Measurements from ENCODE around the gene SETDB2.

The SETDB2 gene

GRCh38 chr13:49435992-49436391 is 8.1 kb upstream of the SETDB2 start:
- no peak for DNase-seq

GRCh38 chr13:49436890-49437289 is 7.2 kb upstream of the SETDB2 start:
- DNase-seq: peak in 3 of 14 donors; percentile 4 to 13 (median 8)

DNA sequence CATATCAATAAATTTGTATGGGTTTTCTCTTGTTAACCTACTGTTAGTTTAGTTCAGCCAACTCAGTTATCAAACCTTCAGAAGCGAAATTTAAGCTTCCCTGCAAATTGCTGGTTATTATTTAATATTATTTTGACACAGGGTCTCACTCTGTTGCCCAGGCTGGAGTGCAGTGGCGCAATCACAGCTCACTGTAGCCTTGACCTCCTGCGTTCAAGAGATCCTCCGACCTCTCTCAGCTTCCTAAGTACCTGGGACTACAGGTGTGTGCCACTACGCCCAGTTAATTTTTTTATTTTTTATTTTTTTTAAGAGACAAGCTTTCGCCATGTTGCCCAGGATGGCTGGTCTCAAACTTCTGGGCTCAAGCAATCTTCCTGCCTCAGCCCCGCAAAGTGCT is 6.4 kb upstream of the SETDB2 start:
- no peak for DNase-seq

DNA sequence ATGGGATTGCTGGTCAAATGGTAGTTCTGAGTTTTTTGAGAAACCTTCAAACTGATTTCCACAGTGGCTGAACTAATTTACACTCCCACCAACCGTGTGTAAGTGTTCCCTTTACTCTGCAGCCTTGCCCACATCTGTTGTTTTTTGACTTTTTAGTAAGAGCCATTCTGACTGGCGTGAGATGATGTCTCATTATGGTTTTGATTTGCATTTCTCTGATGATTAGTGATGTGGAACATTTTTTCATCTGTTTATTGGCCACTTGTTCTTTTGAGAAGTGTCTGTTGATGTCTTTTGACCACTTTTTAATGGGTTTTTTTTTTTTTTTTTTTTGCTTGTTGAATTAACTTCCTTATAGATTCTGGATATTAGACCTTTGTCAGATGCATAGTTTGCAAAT is 4.5 kb upstream of the SETDB2 start:
- DNase-seq: no peak

DNA sequence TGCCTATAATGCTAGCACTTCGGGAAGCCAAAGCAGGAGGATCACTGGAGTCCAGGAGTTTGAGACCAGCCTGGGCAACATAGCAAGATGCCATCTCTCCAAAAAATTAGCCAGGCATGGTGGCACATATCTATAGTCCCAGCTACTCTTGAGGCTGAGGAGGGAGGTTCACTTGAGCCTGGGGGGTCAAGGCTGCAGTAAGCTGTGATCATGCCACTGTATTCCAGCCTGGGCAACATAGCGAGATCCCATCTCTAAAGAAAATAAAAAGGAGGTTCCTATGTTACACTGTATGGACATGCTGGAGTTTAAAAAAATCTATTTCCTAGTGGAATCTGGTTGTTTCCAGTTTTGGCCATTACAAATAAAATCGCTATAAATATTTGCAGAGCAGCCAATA is 2.8 kb upstream of the SETDB2 start:
- DNase-seq: no peak

GRCh38 chr13:49441846-49442245 is 2.2 kb upstream of the SETDB2 start:
- DNase-seq: no peak

DNA sequence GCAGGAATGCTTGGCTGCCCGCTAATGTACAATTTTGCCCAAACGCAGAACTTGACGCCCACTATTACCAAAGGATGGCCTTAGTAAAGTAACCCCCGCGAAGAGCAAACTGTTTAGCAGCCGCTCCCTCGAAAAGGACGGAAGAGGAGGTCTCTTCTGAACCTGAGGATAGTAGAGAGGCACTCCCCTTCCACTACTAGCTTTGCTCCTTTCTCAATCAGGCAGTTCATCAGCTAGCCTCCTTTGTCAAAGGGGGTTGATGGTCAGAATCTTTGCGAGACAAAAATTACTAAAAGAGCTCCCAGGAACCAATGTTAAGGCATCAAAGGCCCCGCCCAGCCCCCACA is 744 bp upstream of the SETDB2 start:
- peak in 4 of 14 donors; percentile 49 to 70 (median 60) for DNase-seq

GRCh38 chr13:49444524-49445395 is 686 bp downstream of the SETDB2 start:
- peak in 3 of 14 donors; percentile 18 to 59 (median 52) for DNase-seq

DNA sequence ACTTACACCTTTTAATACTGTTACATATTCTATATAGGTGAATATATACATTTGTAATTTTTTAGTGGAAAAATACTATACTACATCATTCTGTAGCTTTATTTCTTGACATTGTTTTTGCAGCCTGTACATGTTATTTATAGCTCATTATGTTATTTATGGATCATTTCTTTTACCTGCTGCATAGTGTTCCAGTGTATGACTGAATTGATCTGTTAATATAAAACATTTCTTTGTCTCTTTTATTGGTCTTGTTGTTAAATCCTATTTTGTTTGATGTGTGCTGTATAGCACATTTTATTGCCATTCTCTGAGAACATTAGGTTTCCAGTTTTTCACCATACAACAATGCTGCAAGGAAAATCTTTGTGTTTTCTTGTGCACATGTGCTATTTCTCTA is 2.4 kb downstream of the SETDB2 start:
- no peak for DNase-seq

DNA sequence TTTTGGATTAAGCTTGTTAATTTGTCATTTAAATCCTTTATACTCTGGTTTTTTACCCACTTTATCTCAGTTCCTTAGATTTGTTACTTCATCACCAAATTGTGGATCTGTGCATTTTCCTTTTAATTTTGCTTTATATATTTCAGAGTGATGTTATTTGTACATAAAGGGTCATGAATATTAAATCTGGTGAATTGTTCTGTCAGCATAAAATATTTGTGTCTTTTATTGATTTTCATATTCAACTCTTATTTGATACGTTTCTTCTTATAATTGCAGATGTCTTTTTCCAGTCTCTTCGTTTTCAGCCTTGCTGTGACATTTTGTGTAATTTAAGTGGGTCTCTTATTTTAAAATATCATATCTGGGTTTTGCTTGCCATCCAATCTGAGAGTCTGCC is 4.7 kb downstream of the SETDB2 start:
- DNase-seq: no peak

- DNase-seq: no peak
Measured at GRCh38 chr13:49450105-49450819, 6.2 kb downstream of the SETDB2 start.

DNA sequence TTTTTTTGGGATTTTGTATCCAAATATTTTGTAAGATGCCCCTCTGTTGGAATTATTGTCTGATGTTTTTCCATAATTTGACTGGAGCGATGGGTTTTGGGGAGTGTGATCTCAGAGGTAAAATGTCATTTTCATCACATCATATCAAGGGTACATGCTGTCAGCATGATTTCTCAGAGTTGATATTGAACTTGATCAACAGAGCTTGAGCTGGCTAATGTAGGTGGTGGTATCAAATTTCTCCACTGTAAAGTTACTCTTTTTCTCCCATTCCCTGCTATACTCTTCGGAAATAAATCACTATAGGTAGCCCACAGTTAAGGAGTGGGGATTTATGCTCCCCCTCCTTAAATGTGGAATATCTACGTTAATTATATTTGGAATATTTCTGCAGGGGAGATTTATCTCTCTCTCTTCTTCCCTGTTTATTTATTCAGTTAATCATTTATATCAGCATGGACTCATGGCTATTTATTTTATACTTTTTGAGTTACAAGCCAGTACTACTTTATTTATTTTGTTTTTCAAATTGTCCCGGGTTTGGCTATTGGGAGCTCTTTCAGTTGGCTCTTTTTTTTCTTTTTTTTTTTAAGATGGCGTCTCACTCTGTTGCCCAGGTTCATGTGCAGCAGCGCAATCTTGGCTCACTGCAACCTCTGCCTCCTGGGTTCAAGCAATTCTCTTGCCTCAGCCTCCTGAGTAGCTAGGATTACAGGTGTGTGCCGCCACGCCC is 8.8 kb downstream of the SETDB2 start:
- DNase-seq: no peak

- no peak for DNase-seq
Measured at GRCh38 chr13:49453465-49453864, 9.4 kb downstream of the SETDB2 start.

DNA sequence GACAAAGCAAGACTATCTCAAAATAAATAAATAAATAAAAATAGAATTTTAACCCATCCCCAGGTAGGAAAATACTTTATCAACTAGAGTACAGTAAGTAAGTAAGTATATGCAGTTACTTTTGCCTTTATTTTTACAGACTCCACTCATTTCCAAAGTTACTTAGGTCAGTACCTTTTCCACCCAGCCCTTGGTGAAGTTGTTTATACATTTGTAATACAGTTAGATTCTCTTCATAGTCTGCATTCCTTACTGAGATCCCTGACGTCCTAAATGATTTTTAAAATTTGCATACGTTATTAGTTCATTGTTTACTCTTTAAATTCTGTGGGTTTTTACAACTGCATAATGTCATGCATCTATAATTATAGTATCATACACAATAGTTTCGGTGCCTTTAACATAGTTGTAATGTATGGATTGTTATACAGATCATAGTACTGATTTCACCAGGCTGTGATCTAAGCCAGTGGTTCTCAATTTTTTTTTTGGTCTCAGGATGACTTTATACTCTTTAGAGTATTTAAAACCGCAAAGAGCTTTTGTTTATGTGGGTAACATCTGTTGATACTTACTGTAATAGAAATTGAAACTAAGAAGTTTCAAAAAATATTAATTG is 10.4 kb downstream of the SETDB2 start:
- DNase-seq: no peak

DNA sequence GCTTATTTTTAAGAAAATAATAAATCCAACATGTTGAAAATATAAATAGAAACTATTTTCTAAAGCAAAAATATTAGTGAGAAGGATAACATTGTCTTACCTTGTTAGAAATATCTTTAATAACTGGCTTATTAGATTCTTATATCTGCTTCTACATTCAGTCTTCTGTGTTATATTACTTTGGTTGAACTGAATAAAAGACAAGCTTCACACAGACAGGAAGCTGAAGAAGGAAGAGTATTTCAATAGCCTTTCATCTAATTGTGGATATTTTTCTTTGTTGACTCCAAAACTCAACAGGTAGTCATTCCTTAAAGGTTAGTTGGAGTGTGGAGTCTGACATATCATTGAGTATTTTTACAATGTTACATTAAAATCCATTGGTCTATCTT is 10.9 kb downstream of the SETDB2 start:
- DNase-seq: no peak

- no peak for DNase-seq
Measured at GRCh38 chr13:49456156-49456555, 12.1 kb downstream of the SETDB2 start.

DNA sequence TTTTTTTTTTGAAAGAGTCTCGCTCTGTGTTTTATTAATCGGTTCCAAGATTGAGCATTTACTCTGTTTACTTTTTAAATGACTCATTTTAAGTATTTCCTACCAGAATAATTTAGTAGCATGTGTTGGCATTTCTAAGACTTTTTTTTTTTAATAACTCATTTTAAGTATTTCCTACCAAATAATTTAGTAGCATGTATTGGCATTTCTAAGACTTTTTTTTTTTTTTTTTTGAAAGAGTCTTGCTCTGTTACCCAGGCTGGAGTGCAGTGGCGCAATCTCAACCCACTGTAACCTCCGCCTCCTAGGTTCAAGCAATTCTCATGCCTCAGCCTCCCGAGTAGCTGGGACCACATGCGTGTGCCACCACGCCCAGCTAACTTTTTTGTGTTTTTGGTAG is 13.1 kb downstream of the SETDB2 start:
- no peak for DNase-seq

- DNase-seq: no peak
Measured at GRCh38 chr13:49459580-49459979, 15.5 kb downstream of the SETDB2 start.

- no peak for DNase-seq
Measured at GRCh38 chr13:49464085-49464484, 20.0 kb downstream of the SETDB2 start.

- no peak for DNase-seq
Measured at GRCh38 chr13:49464621-49465325, 20.7 kb downstream of the SETDB2 start.

GRCh38 chr13:49466292-49466838 is 22.3 kb downstream of the SETDB2 start:
- DNase-seq: no peak

DNA sequence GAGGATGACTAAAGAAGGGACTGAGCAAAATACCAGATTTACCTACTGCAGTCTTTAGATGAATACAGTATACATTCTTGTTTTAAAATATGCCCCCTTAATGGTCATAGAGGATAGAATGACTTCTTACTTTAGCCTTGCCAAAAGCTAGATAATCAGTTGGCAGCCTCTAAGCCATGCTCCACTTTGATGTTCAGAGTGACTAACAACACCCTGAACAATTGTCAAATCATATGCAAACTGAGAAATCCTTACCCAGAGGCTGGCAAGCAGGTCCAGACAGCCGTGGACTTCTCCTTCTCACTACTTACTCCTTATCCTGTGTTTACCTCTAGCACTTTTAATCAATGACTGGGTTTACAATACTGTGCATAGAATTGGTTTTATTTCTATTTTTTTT is 28.1 kb downstream of the SETDB2 start:
- no peak for DNase-seq
